ENCODE data around the gene MKNK2.

GRCh38 chr19:2047449-2048103 is 3.5 kb downstream of the MKNK2 start:
- TF ChIP-seq CTCF (IDR thresholded peaks at IDR 0.05; ENCODE audit: poor library complexity, severe bottlenecking) (no peak), EP300 (conservative IDR thresholded peaks at IDR 0.05; ENCODE audit: poor library complexity, severe bottlenecking) (no peak), POLR2AphosphoS5 (IDR thresholded peaks at IDR 0.05) (no peak), REST (IDR thresholded peaks at IDR 0.05; ENCODE audit: borderline replicate concordance) (no peak), TAF1 (IDR thresholded peaks at IDR 0.05; ENCODE audit: low read depth) (no peak), SMC3 (conservative IDR thresholded peaks at IDR 0.05; ENCODE audit: poor library complexity) (no peak)
